ENCODE results near the gene MTSS2. TPM values are rescaled to one million over a fixed set of nuclear protein-coding genes. Genes with fewer than 3 reads are reported as not detected.

MTSS2 gene
- total RNA-seq, 1 donor: 24.0 TPM

- no peak overlapping the region for H3K4me3 ChIP-seq (ENCODE audit: low read depth, low read length)
- TF ChIP-seq, protein P1, sequence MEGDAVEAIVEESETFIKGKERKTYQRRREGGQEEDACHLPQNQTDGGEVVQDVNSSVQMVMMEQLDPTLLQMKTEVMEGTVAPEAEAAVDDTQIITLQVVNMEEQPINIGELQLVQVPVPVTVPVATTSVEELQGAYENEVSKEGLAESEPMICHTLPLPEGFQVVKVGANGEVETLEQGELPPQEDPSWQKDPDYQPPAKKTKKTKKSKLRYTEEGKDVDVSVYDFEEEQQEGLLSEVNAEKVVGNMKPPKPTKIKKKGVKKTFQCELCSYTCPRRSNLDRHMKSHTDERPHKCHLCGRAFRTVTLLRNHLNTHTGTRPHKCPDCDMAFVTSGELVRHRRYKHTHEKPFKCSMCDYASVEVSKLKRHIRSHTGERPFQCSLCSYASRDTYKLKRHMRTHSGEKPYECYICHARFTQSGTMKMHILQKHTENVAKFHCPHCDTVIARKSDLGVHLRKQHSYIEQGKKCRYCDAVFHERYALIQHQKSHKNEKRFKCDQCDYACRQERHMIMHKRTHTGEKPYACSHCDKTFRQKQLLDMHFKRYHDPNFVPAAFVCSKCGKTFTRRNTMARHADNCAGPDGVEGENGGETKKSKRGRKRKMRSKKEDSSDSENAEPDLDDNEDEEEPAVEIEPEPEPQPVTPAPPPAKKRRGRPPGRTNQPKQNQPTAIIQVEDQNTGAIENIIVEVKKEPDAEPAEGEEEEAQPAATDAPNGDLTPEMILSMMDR (IDR thresholded peaks at IDR 0.05; ENCODE audit: insufficient read depth, low read length): no peak
- DNase-seq (ENCODE audit: low read depth): no peak
These were observed 1.3 kb upstream of the MTSS2 start for GRCh38 chr16:70687102-70687511.

DNA sequence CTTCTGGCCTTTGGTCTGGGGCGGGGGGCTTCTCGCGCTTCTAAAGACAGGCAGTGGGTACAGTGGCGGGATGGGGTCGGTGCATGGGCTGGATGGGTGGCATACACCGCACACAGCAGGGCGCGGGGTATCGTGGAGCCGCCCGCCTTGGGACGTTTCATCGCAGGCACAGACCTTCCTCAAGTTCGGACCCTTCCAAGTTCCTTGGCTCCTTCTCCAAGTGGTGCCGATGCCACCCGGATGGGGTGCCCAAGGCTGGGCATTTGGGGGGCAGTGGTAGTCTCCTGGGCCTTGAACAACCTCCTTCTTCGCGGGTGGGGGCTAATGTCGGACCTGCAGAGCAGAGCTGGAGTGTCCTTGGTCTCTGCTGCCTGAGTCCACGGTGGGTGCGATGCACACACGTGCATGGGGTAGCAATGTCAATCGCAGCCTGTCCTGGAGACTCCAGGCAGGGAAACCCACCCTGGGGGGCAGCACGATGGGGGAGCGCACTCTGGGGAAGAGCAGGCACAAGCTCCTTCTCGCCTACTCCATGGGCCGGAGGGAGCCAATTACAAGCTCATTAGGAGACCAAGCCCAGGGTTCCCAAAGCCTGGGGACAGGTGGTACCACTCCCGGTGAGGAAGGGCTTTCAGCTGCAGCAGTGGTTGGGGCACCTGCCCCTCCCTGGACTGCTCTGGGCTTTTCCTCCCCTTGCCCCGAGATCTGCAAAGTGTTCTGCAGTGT lies 686 bp upstream of the MTSS2 start:
- H3K4me3 ChIP-seq (ENCODE audit: low read depth, low read length): peak overlapping the region; percentile 45
- TF ChIP-seq, protein P1 (IDR thresholded peaks at IDR 0.05; ENCODE audit: insufficient read depth, low read length): no peak
- no peak for DNase-seq (ENCODE audit: low read depth)

DNA sequence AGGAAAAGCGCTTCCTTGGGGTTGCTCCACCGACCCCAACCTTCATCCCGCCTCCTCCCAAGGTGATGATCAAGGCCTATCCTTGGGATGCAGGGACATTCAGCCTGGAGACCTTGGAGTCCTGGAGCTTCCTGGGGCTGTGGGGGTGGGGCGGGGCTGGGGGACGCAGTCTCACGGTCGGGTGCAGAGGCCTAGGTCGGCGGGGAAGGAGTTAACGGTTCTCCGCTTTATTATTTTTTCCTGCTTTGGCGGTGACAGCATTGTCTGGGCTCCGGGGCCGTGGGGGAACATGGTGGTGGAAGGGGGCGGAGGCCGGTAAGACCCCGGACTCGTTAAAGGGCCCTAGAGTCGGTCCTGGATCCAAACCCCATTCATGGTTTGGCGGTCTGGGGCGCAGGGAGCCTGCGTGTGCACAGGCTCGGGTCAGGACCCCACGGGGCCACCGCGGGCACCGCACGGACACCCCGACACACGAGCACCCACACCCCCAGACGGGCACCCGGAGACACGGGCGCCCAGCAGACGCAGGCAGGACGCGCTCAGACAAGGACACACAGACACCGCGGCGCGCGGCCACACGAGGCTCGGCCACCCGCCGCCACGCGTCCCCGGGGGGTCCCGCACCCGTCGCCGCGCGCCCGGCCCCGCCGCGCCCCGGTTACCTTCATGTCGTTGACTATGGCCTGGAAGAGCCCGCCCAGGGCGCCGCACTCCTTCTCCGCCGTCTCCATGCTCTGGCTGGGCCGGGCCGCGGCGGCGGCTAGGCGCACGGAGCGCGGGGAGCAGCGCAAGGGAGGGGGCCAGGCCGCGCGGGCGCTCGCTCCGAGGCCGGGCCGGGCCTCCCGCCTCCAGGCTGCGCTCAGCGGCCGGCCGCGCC lies 554 bp downstream of the MTSS2 start:
- peak overlapping the region; percentile 82 for H3K4me3 ChIP-seq (ENCODE audit: low read depth, low read length)
- no peak for DNase-seq (ENCODE audit: low read depth)
- TF ChIP-seq, protein P1 (IDR thresholded peaks at IDR 0.05; ENCODE audit: insufficient read depth, low read length): no peak

DNA sequence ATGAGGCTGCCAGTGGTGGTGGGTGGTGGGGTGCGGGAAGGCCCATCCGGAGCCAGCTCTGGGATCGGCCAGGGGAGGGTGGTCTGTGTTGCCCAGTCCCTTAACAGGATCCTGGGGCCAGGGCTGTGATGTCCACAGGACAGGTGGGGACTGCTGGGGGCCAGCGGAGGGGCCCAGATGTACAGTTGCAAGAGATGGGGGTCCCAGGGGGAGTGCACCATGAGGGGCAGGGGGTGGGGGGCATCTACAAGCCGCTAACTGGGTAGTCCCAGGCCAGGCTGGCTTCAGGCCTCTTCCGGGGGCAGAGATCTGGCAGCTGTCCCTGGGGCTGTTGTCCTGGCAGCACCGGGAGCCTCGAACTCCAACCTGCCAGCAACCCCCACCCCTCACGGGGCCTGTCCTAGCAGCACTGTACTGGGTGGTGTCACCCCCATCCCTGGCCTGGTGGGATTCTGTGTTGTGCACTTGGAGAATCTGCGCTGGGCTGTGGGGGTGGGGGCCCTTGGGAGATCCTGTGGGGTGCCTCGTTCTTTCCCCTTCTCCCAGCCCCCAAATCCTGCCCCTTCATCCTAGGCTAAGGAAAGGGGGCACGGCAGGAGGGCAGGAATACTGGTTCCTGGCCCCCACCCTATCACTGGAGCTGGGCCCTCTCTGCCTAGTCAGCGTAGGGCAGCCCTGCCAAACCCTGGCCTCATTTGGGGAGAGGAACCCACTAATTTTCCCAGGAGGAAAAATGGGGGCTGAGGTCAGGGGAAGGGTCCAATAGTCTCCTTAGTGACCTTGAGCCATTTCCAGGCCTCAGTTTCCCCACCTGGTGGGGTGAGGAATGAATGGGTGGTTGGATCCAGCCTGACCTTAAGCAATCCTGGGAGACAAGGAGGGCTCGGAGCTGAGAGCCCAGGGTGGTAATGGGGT lies 1.4 kb downstream of the MTSS2 start:
- TF ChIP-seq, protein P1 (IDR thresholded peaks at IDR 0.05; ENCODE audit: insufficient read depth, low read length): no peak
- no peak for DNase-seq (ENCODE audit: low read depth)
- peak overlapping the region; percentile 82 for H3K4me3 ChIP-seq (ENCODE audit: low read depth, low read length)

DNA sequence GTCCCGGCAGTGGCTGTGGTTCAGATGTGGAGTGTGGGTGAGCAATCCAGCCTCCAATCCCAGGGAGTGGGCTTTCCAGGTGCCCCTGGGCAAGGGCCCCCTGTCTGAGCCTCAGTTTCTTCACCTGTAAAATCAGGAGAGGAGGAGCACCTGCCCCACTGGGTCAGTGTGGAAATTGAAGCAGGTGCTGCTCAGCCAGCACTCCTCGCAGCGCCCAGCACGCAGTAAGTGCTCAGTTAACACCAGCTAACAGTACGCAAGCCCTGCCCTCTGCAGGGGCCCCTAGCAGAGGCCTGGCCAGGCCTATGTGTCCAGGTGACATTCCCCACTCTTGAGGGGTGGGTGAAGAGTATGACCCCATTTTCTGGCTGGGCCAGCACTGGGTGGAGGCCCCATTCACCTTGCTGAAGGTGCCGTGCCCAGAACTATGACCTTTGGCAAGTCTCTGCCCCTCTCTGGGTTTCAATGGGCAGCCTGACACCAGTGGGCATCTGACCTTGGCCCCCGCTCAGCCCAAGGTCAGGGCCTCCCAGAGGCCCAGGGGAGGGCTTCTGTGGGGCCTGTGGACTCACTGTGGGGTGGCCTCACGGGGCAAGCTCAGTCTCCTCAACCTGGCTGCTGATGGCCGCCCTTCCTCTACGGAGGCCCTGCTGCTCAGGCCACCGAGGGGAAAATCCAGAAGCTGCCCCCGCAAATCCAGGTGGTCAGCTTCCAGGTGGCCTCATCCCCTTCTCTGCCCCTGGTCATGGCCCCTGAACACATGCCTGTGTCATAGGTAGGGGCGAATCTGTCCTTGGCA lies 2.5 kb downstream of the MTSS2 start:
- H3K4me3 ChIP-seq (ENCODE audit: low read depth, low read length): no peak overlapping the region
- no peak for DNase-seq (ENCODE audit: low read depth)
- TF ChIP-seq, protein P1 (IDR thresholded peaks at IDR 0.05; ENCODE audit: insufficient read depth, low read length): no peak
